Left lung (tissue), 10 donors: ENCODE results near the gene OBSCN. TPM values are rescaled to one million over a fixed set of nuclear protein-coding genes. Genes with fewer than 3 reads are reported as not detected.
"Not testable (repeated sequence)": the region's sequence is repeated elsewhere in the genome, so short reads cannot be mapped to it uniquely, and the experiment has no call there.

ENCODE experiments used
- ATAC-seq: fragments of 200-7000 bp; cut with Tn5 transposase; one replicate; pipeline ENCODE4 v1.9.1; 2020; ENCODE audit warnings: moderate library complexity
- DNase-seq, 4 donors: peaks; one replicate each; pipeline ENCODE4 v3.0.0-alpha.2; 2013 to 2020
- H3K27ac ChIP-seq, 2 donors: fragments of 200-600 bp; sonication (generic) in 1 of 2; one replicate each; pipeline versions ENCODE4 v1.5.0 to v1.8.0; 2020 to 2021
- H3K27me3 ChIP-seq, 2 donors: fragments of 200-600 bp; sonication (generic) in 1 of 2; one replicate each; pipeline versions ENCODE4 v1.5.0 to v1.8.0; 2020 to 2021
- H3K36me3 ChIP-seq, 2 donors: fragments of 200-600 bp; sonication (generic) in 1 of 2; one replicate each; pipeline versions ENCODE4 v1.5.0 to v1.8.0; 2020 to 2021
- H3K4me1 ChIP-seq, 2 donors: fragments of 200-600 bp; one replicate each; pipeline ENCODE4 v1.8.0; 2021
- H3K4me3 ChIP-seq, 2 donors: fragments of 200-600 bp; sonication (generic) in 1 of 2; one replicate each; pipeline versions ENCODE4 v1.5.0 to v1.8.0; 2020 to 2021; ENCODE audit warnings: mild to moderate bottlenecking in 1 of 2
- H3K9me3 ChIP-seq, 2 donors: fragments of 200-600 bp; sonication (generic) in 1 of 2; one replicate each; pipeline versions ENCODE4 v1.5.0 to v1.8.0; 2020 to 2021
- intact Hi-C, 2 donors: fragments of 100-400 bp; cut with DNase I; formaldehyde crosslinking; loops; one replicate each; pipeline versions ENCODE4 v1.11.2 to v1.14.2; 2022
- polyA plus RNA-seq, 6 donors: library from polyadenylated mRNA; unstranded; fragments of 120-200 nt; gene quantifications; one replicate each; pipeline ENCODE4 v1.2.1, GENCODE V29; 2013; ENCODE audit not compliant: insufficient read length in 6 of 6
- total RNA-seq, 2 donors: library from RNA; stranded (reverse); fragmentation: NEBNext Ultra II Directional; extraction: Animal tissue kit (Norgen Biotek cat#: 25700); gene quantifications; one replicate each; pipeline ENCODE4 v1.2.1, GENCODE V29; 2021
- TF ChIP-seq, protein P1 (sequence below), 2 donors: fragments of 200-600 bp; sonication (generic) in 1 of 2; IDR thresholded peaks; one replicate each; pipeline versions ENCODE4 v1.5.0 to v1.8.0; 2021; ENCODE audit warnings: antibody characterized with exemption in 2 of 2
- donor health status: DM: no; HTN: yes; CAD: no.
- donor health status: DM: no; HTN: no; CAD: no.

Gene OBSCN
- total and polyA plus RNA-seq, 8 donors, result 20.3 to 69.5 (median 47.5) TPM

DNA sequence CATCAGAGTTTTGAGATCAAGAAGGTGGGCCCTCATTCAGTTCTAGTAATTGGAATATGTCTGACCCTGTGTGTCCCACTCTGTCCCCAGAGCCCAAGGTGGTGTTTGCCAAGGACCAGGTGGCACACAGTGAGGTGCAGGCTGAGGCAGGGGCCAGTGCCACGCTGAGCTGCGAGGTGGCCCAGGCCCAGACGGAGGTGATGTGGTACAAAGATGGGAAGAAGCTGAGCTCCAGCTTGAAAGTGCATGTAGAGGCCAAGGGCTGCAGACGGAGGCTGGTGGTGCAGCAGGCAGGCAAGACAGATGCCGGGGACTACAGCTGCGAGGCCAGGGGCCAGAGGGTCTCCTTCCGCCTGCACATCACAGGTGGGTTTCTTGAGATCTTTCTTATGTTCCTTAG, 35.2 kb downstream of the OBSCN start:
- intact Hi-C loops, result no loop called here
- ATAC-seq (no peak), DNase-seq (no peak)
- Histone ChIP-seq H3K4me1 (no peaks in the 10 kb centered on the region), H3K27ac (no peak overlapping the region), H3K27me3 (no peaks in the 10 kb centered on the region), H3K36me3 (peaks cover 0 to 67% of the 10 kb centered on the region in 2 donors), H3K4me3 (no peak overlapping the region), H3K9me3 (peaks cover 0 to 67% of the 10 kb centered on the region in 2 donors)
- TF ChIP-seq, protein P1, sequence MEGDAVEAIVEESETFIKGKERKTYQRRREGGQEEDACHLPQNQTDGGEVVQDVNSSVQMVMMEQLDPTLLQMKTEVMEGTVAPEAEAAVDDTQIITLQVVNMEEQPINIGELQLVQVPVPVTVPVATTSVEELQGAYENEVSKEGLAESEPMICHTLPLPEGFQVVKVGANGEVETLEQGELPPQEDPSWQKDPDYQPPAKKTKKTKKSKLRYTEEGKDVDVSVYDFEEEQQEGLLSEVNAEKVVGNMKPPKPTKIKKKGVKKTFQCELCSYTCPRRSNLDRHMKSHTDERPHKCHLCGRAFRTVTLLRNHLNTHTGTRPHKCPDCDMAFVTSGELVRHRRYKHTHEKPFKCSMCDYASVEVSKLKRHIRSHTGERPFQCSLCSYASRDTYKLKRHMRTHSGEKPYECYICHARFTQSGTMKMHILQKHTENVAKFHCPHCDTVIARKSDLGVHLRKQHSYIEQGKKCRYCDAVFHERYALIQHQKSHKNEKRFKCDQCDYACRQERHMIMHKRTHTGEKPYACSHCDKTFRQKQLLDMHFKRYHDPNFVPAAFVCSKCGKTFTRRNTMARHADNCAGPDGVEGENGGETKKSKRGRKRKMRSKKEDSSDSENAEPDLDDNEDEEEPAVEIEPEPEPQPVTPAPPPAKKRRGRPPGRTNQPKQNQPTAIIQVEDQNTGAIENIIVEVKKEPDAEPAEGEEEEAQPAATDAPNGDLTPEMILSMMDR (IDR thresholded peaks at IDR 0.05), result no peak

DNA sequence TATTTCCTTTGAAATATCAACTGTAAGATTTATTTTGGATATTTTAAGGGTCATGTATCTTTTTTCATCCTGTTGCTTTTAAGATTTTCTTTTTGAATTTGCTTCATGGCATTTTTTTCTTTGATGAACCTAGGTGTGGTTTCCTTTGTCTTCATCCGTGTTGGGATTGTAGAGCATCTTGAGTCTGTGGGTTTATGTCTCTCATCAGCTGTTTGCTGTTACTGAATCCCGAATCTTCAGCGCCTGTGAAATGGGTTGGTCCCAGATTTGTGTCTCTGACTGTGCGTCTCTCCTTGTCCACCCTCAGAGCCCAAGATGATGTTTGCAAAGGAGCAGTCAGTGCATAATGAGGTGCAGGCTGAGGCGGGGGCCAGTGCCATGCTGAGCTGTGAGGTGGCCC, 36.1 kb downstream of the OBSCN start:
- H3K4me3 ChIP-seq, intact Hi-C loops, ATAC-seq, DNase-seq, H3K4me1 ChIP-seq, H3K27ac ChIP-seq, H3K27me3 ChIP-seq: not testable (repeated sequence)
- peaks cover 0 to 67% of the 10 kb centered on the region in 2 donors for H3K9me3 ChIP-seq
- peaks cover 0 to 67% of the 10 kb centered on the region in 2 donors for H3K36me3 ChIP-seq

DNA sequence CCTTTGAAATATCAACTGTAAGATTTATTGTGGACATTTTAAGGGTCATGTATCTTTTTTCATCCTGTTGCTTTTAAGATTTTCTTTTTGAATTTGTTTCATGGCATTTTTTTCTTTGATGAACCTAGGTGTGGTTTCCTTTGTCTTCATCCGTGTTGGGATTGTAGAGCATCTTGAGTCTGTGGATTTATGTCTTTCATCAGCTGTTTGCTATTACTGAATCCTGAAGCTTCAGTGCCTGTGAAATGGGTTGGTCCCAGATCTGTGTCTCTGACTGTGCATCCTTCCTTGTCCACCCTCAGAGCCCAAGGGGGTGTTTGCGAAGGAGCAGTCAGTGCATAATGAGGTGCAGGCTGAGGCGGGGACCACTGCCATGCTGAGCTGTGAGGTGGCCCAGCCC, 37.3 kb downstream of the OBSCN start:
- Histone ChIP-seq H3K27ac (no peak overlapping the region), H3K4me3 (no peak overlapping the region), H3K27me3 (no peaks in the 10 kb centered on the region), H3K9me3 (peaks cover 0 to 67% of the 10 kb centered on the region in 2 donors), H3K36me3 (peaks cover 0 to 73% of the 10 kb centered on the region in 2 donors), H3K4me1 (no peaks in the 10 kb centered on the region)
- no peak for DNase-seq
- TF ChIP-seq, protein P1 (IDR thresholded peaks at IDR 0.05), result no peak
- intact Hi-C loops, result no loop called here
- ATAC-seq, result no peak

DNA sequence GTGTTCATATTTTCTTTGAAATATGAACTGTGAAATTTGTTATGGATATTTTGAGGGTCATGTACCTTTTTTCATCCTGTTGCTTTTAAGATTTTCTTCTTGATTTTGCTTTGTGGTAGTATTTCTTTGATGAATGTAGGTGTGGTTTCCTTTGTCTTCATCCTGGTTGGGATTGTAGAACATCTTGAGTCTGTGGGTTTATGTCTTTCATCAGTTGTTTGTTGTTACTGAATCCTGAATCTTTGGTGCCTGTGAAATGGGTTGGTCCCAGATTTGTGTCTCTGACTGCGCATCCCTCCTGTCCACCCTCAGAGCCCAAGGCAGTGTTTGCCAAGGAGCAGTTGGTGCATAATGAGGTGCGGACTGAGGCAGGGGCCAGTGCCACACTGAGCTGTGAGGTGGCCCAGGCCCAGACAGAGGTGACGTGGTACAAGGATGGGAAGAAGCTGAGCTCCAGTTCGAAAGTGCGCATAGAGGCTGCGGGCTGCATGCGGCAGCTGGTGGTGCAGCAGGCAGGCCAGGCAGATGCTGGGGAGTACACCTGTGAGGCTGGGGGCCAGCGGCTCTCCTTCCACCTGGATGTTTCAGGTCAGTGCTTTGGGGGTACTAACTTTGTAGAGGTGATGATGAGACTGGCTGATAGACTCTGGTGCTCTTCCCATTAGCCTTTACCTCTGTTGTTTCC, 38.5 kb downstream of the OBSCN start:
- no peak for DNase-seq
- no peak for ATAC-seq
- Histone ChIP-seq H3K4me3 (no peak overlapping the region), H3K9me3 (peaks cover 0 to 57% of the 10 kb centered on the region in 2 donors), H3K27ac (no peak overlapping the region), H3K36me3 (peaks cover 0 to 74% of the 10 kb centered on the region in 2 donors), H3K27me3 (no peaks in the 10 kb centered on the region), H3K4me1 (no peaks in the 10 kb centered on the region)
- intact Hi-C loops, result no loop called here
- TF ChIP-seq, protein P1 (IDR thresholded peaks at IDR 0.05), result no peak

DNA sequence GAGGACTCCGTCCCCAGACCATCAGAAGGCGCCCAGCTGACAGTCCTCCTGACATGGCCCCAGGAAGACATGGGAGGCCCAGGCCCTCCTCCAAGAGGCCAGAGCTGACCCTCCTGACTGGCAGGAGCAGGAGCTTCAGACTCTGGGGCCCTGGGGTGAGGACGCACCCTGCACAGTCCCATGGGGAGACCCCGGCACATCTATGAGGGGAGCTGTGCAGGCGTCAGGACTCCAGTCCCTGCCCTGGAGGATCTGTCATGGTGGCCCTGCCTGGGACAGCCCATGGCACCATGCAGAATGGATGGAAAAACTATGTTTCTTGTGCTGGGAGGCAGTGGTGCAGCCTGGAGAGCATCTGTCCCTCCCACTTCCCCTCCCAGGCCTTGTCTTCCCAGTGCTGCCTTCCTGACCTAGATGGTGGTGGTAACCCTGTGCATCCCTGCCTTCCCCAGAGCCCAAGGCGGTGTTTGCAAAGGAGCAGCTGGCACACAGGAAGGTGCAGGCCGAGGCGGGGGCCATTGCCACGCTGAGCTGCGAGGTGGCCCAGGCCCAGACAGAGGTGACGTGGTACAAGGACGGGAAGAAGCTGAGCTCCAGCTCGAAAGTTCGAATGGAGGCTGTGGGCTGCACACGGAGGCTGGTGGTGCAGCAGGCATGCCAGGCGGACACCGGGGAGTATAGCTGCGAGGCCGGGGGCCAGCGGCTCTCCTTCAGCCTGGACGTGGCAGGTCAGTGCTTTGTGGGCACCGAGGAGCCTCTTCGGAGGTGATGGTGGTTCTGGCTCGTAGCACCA, 41.9 kb downstream of the OBSCN start:
- Histone ChIP-seq H3K4me3 (no peak overlapping the region), H3K4me1 (no peaks in the 10 kb centered on the region), H3K36me3 (peaks cover 0 to 41% of the 10 kb centered on the region in 2 donors), H3K27ac (no peak overlapping the region), H3K9me3 (peaks cover 0 to 23% of the 10 kb centered on the region in 2 donors), H3K27me3 (no peaks in the 10 kb centered on the region)
- no peak for DNase-seq
- ATAC-seq, result no peak
- intact Hi-C loops, result no loop called here
- TF ChIP-seq, protein P1 (IDR thresholded peaks at IDR 0.05), result no peak

DNA sequence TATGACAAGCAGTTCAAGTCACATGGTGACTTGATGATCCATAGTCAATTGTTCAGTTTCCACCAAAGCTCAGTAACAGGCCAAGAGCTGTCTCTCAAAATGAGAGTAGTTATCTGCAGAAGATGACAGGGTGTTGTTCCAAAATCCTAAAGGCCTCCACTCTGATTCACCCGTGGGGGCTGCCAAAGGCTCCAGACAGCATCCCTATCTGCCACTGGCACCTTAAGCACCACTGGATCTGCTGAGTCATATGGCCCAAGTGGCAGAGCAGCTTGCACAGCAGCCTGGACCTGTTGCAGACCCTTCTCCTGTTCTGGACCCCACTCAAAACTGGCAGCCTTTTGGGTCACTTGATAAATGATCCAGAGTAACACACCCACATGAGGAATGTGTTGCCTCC, 44.6 kb downstream of the OBSCN start:
- H3K36me3 ChIP-seq, result peaks cover 0 to 14% of the 10 kb centered on the region in 2 donors
- intact Hi-C loops, H3K4me1 ChIP-seq, H3K4me3 ChIP-seq, H3K27ac ChIP-seq, ATAC-seq, DNase-seq, H3K27me3 ChIP-seq, H3K9me3 ChIP-seq: not testable (repeated sequence)
